Measurements from ENCODE around the gene PDCD1.

PDCD1 gene

DNA sequence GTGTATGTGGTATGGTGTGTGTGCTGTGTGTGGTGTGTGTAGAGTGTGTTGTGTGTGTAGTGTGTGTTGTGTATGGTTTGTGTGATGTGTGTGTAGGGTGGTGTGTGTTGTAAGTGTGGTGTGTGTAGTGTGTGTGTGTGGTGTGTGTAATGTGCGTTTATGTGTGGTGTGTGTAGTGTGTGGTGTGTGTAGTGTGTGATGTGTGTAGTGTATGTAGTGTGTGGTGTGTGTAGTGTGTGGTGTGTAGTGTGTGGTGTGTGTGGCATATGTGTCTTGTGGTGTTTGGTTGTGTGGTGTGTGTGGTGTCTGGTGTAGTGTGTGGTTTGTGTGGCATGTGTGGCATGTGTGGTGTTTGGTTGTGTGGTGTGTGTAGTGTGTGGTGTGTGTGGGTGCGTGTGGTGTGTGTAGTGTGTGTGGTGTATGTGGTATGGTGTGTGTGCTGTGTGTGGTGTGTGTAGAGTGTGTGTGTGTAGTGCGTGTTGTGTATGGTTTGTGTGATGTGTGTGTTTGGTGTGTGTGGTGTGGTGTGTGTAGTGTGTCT, 6.8 kb upstream of the PDCD1 start:
- DNase-seq, result no peak

DNA sequence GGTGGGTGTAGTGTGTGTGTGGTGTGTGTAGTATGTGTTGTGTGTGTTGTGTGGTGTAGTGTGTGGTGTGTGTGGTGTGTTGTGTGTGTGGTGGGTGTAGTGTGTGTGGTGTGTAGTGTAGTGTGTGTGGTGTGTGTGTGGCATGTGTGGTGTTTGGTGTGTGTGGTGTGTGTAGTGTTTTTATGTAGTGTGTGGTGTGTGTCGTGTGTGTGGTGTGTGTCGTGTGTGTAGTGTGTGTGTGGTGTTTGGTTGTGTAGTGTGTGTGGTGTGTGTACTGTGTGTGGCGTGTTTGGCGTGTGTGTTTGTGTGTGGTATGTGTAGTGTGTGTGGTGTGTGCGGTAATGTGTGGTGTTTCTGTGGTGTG, 6.1 kb upstream of the PDCD1 start:
- no peak for DNase-seq

DNA sequence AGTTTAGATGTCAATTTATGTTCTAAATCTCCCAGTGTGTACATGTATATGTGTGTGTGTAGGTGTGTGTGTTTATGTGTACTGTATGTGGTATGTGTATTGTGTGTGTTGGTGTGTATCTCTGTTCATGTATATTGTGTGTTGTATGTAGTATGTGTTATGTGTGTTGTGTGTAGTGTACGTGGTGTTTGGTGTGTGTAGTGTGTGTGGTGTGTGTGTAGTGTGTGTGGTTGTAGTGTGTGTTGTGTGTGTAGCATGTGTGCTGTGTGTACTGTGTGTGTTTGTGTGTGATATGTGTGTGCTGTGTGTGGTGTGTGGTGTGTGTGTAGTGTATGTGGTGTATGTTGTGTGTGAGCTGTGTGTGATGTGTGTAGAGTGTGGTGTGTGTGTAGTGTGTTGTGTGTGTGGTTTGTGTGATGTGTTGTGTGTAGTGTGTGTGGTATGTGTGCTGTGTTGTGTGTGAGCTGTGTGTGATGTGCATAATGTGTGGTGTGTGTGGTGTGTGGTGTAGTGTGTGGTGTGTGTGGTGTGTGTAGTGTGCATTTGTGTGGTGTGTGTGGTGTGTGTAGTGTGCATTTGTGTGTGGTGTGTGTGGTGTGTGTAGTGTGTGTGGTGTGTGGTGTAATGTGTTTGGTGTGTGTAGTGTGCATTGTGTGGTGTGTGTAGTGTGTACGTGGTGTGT, 5.6 kb upstream of the PDCD1 start:
- no peak for DNase-seq

DNA sequence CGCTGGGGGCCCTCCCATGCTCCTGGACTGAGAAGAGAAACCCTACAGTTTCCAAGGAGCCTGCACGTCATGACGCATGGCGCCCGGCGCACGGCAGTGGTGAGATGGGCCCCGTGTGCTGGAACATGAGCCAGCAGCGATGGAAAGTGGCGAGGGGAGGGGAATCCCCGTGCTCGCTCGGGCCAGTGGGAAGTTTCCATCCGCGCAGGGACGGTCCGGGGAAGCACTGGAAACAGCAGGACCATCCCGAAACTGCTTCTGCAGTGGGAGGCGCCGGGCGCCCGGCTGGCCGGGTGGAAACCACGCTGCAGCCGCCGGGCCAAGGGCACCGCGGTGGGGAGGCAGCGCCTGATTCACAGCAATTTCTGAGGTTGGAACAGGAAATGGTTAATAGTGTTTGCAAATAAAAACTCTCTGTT, 4.9 kb upstream of the PDCD1 start:
- no peak for DNase-seq

DNA sequence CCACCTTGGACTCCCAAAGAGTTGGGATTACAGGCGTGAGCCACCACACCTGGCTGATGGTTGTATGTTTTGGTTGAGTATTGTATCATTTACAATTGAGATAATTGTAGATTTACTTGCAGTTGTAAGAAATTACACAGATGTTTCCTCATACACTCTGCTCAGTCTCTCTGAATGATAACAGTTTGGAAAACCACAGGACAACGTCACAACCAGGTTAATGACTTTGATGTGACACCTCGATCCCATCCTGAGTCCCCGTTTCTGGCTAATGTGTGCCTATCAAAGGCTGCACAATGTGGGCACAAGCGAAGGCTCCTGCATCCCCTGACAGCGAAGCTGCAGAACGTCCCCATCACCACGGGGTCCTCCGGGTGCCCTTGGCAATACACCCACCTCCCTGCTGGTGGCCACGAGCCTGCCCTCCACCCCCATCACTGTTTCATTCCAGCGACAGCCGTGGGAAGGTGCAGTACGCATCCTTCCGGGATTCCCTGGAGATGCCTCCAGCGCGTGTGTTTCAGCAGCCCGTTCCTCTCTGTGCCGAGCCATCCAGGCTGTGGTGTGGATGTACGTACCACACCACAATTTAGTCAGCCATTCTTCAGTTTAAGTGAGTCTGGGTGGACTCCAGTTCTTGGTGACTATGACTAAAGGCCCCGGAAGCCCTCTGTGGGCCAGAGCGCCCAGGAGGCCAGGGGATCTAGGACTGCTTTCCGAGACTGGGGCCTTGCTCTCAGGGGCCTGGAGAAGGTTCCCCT, 4.3 kb upstream of the PDCD1 start:
- DNase-seq, result no peak

DNA sequence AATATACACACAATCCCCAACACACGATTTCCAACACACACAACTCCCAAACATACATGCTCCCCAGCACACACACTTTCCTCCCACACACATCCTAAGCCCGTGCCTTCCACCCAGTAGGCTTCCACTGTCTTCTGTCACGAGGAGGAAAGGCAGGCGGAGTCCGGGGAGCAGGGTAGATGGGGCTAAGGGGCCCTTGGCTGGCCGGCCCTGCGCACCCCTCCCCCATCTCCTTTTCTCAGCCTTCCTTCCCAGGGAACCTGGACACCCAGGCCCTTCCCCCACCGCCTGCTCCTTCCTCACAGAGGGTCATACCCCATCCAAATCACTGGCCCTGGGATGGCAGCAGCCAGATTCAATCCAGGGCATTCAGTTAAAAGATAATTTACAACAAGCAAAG, 3.4 kb upstream of the PDCD1 start:
- no peak for DNase-seq

DNA sequence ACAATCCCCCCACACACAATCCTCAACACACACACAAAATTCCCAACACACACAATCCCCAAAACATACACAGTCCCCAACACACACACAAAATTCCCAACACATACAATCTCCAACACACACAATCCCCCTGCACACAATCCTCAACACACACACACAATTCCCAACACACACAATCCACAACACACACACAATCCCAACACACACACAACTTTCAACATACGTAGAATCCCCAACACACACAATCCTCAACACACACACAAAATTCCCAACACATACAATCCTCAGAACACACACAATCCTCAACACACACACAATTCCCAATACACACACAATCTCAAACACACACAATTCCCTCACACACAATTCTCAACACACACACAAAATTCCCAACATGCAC, 2.6 kb upstream of the PDCD1 start:
- DNase-seq, result no peak

DNA sequence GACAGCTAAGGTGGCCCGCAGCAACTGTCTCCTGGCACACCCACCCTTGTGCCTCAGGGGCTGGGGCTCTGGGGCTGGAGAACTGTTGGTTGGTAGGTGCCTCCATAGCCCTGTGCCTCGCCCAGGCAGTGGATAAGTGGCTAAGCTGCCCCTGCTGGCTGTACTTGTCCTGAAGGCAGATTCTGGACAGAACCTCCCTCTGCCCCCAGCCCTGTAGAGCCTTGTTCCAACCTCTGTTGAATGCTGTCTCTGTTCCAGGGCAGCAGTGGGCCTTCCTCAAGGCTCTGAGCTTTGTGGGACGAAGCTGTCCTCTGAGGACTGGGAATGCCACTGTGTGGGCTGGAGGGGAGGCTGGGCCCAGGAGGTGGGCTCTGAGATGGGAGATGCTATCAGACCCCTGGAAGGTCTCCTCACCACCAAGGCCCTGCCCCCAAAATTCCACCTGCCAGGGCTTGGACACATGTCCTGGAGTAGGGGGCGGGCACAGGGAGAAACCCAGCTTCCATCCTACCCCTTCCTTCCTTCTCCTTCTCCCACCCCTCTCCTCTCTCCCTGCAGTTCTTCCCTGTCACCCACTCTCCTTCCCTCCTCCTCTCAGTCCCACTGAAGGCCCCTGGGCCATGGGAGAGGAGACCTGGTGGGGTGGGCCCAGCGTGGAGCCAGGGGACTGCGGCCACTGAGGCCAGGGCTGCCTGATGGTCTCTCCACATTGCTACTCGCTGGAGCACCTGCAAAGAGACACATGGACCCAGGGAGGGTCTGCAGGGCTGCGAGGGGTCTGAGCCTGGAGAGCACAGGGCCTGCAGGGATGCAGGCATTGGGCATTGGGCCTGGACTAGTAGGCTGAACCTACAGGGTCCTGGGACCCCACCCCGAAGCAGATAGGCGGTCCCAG, 1.7 kb upstream of the PDCD1 start:
- no peak for DNase-seq

DNA sequence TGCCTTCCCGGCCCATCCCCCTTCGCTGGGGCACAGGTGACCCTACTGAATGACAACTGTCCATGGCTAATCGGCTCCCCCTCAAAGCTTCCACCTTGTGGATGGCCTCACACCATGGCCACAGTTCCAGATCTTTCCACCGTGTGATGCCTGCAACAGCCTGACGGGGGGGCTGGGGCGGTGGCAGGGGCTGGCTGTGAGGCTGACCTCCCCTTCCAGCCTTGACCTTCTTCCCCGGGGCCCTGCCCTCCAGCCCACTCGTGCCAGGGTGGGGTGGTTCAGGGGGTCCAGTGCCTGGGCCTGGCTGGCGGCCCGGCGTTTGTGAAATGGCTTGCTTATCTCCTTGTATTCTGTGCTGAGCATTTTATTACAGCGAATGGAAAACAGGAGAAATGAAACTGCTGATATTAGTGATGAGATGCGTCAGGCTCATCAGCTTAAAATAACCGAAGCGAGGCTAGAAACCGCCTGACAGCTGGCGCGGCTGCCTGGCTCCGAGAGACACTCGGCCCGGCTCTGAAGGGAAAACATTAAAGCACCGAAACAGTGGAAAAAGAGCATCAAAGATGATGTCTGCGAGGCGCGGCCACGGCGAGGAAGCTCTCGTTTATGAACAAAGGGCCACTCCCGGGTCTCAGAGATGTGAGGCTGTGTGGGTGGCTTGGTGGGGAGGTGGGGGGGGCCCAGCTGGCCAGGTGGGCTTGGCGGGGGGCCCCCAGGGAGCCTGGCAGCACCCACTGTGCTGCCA, 916 bp upstream of the PDCD1 start:
- no peak for DNase-seq

DNA sequence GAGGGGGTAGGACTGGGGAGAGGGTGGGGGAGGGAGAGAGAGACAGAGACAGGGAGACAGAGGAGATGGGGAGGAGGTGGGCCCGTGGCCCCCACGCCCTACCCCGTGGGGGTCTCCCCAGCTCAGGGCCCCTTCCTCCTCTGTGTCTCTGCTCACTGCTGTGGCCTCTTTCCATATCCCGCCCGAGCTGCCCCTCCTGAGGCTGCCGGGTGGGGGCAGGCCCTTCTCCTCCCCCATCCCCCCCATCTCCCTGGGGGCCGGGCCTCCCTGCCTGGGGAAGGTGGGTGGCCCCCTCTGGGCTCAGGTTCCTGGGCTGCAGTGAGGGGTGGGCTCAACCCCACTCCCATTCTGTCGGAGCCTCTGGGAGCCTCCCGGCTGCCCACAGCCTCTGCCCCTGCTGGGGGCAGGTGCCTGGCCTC, 332 bp upstream of the PDCD1 start:
- no peak for DNase-seq

DNA sequence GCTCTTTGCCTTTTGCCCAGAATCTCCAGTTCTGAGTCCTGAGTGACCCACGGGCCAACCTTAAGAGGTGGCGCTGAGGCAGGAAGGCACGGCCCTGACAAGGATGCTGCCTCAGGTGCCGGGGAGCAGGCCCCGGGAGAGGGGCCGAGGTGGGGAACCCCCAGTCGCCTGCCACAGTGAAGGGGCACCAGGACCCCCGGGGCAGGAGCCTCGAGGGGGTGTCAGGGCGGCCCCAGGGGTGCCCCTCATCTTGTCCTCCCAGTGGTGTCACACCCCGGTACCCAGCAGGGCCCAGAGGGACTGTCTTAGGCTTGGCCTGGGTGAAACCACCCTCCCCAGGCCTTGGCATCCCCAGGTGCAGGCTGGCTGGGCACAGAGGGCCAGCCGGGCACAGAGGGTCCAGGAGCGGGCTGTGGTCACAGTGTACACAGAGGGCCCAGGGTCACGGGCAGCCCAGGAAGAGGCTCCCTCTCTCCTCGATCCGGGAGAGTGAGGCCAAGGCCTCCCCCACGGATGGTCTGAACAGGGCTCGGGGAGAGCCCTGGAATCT, 1.0 kb downstream of the PDCD1 start:
- no peak for DNase-seq

DNA sequence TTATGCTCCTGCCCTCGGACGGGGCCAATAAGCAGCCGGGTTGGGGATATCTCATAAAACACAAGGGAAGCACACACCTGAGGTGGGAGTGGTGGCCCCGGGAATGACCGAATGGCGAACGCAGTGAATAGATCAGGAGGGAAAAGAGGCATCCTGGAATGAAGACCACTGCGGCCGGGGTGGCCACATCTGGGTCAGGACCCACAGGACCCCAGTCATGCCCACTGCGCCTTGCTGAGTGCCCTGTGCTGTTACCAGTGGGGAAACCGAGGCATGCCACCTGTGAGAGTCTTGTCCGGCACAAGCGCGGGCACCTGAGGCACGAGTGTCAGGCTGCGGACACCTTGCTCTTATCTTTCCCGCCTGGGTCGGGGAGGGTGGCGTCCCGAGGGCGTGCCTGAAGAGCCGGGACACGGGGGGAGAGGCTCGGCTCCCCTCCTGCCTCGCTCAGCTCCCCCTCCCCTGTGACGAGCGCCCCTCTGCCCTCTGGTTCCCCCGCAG, 1.6 kb downstream of the PDCD1 start:
- no peak for DNase-seq

DNA sequence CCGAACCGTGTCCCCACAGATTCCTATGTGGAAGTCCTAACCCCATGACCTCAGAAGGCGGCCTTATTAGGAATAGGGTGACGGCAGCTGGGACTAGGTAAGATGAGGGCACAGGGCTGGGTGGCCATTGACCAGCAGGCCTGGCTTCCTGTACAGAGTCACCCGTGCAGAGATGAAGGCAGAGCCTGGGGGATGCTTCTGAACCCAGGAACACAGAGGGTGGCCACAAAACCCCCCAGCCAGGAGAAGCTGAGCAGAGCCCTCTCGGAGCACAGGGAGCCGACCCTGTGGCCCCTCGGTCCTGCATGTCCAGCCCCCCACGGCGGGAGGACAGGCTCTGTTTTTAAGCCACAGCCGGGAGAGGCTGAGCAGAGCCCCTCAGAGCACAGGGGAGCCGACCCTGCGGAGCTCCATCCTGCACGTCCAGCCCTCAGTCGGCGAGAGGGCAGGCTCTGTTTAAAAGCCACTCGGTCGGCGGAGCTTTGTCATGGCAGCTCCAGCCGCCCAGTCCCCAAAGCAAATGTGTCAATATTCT, 2.7 kb downstream of the PDCD1 start:
- no peak for DNase-seq

DNA sequence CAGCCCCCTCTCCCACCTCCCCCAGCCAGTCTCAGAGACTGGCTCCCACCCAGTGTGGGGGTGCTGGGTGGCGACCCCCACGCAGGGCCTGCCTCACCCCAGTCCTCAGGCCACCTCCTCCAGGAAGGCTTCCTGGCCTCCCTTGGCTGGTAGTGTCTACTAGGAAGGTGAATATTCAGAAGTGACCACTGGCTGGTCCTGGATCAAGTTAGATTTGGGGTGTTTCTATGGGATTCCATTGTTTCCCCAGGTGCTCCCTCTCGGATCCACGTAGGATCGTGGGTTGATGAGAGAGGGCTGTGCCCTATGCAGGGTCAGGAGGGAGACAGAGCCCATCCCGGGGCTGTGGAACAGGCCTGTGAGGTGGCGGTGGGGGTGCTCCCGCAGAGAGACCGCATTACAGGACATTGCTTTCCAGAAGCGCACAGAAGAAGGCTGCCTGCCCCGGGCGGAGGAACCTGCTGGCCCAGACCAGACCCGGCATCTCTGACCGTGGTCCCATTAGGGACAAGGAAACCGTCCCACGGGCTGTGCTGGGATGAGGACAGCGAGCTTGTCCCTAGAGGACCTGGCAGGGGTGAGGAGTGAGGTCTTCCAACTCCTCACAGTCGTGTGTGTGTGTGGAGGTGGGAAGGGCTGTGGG, 3.3 kb downstream of the PDCD1 start:
- DNase-seq, result no peak

DNA sequence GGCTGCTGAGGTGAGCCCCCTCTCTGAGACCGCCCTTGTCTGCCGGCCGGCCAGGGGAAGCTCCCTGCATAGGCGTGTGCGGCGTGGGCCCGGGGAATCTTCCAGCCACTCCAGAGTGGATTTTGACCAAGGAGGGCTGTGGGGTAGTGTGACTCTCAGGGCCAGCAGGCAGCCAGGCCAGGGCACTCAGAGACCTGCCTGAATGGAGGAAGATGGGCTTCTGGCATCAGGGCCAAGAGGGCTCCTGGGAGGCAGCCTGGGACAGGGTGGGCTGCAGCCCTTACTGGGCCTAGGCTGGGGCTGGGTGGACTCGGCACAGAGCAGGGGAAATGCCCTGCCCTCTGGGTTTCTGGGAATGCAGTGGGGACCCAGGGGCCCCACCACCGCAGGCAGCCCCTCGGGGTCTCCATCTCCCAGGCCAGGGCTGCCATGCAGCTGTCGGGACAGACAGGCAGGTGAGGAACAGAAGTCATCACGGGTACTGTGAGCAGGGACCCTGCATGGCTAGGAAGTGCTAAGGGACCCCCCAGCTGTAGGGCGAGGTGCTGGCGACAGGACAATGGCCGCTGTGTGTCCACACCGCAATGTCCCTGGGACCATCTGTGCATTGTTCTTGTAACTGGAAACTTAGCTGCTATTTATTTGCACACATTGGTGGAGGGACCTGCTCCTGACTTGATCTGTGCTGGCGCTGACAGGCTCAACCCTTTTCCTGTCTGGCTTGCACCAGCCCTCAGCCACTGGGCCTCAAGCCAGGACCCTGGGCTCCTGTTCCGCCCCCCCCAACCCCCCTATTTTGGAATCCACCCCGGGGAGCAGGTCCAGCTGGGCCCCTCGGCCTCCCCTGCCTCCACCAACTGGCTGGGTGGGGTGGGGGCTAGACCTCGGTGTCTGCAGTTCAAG, 4.1 kb downstream of the PDCD1 start:
- no peak for DNase-seq

DNA sequence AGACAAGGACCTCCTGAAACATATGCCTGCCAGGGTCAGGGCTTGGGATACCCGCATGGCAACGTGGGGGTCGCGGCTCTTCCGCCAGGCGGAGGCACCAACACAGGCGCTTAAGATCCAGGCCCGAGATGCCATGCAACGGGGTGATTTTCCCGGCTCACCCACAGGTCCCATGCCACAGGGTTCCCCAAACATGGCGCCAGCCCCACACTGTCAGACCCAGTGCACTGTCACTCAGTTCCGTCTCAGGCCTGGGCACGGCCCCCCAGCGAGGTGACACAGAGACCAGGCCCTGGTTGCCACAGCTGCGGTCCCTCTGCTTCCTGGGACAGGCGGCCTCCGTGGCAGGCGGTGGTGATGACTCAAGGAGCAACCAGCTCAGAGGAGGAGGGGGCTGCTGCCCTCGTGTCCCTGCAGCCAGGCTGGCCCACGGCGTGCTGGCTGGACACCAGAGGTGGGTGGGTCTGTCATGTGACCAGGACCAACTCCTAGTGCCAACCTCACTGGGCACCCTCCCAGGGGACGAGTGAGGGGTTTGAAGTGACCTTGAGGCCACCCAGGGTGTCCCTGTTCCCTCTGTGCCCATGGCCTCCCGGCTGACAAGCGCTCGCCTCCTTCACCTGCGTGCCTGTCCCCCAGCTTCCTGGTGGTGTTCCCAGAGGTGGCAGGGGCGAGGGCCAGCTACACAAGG, 4.9 kb downstream of the PDCD1 start:
- DNase-seq, result no peak

DNA sequence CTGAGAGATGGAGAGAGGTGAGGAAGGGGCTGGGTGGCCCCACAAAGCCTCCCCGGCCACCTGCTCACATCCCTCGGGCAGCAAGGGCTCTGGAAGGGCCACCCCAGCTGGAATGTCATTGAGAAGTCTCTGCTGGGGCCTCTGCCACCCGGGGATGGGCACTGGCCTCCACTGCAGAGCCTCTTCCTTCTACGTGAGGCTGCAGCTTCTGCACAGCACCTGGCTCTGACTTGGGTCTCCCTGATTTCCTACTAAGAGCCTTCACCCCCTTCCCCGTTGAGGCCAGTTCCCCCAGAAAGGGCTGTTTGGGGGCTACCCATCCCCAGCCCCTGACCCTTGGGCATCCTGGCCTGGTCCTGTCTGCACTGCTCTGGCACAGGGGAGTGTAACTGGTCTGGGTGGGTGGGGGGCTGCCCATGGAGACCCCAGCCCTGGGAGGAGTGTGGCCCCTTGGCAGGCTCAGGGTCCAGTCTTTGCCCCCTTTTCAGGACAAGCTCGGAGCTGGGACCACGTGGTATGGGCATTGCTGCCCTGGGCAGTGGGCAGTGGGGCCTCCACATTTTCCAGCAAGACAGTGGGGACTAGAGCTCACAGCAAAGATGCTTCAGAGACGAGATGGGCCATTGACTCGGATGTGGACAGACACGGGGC, 5.6 kb downstream of the PDCD1 start:
- DNase-seq, result no peak

DNA sequence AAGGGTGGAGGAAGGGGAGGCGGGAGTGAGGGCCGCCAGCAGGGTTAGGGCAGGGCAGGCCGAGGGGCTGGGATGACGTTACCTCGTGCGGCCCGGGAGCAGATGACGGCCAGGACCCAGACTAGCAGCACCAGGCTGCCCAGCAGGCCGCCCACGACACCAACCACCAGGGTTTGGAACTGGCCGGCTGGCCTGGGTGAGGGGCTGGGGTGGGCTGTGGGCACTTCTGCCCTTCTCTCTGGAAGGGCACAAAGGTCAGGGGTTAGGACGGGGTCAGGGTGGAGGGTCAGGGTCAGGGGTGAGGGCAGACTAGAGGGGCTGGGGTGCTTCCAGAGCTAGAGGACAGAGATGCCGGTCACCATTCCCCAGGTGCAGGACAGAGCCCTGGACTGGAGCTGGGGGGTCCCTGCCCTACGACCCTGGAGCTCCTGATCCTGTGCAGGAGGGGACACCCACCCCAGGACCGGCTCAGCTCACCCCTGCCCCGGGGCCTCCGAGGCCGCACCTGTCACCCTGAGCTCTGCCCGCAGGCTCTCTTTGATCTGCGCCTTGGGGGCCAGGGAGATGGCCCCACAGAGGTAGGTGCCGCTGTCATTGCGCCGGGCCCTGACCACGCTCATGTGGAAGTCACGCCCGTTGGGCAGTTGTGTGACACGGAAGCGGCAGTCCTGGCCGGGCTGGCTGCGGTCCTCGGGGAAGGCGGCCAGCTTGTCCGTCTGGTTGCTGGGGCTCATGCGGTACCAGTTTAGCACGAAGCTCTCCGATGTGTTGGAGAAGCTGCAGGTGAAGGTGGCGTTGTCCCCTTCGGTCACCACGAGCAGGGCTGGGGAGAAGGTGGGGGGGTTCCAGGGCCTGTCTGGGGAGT, 6.3 kb downstream of the PDCD1 start:
- no peak for DNase-seq

All from right kidney (tissue), 1 donor.